OCI-M2 (cell line): Measurements from ENCODE around the gene ALOX5.
"Not testable (repeated sequence)": the region's sequence is repeated elsewhere in the genome, so short reads cannot be mapped to it uniquely, and the experiment has no call there.

ENCODE experiments used
- DNase-seq: peaks from one replicate; lab custom pipeline; 2025; ENCODE audit not compliant: unreplicated experiment; lab: John Stamatoyannopoulos, UW

The ALOX5 gene

GRCh38 chr10:45403151-45403550, 29.1 kb downstream of the ALOX5 start:
- DNase-seq, result no peak

- DNase-seq, result no peak
These were observed 30.2 kb downstream of the ALOX5 start for GRCh38 chr10:45404087-45404769.

- DNase-seq, result no peak
These were observed 30.7 kb downstream of the ALOX5 start for GRCh38 chr10:45404770-45405120.

- no peak for DNase-seq
These were observed 33.5 kb downstream of the ALOX5 start for GRCh38 chr10:45407542-45407941.

- DNase-seq, result no peak
These were observed 34.7 kb downstream of the ALOX5 start for GRCh38 chr10:45408421-45409319.

- DNase-seq, result not testable (repeated sequence)
These were observed 35.3 kb downstream of the ALOX5 start for GRCh38 chr10:45409347-45409746.

GRCh38 chr10:45409782-45410181, 35.8 kb downstream of the ALOX5 start:
- DNase-seq, result no peak

GRCh38 chr10:45410489-45410806, 36.4 kb downstream of the ALOX5 start:
- DNase-seq, result no peak

GRCh38 chr10:45410807-45411606, 37.0 kb downstream of the ALOX5 start:
- no peak for DNase-seq

GRCh38 chr10:45411607-45411940, 37.6 kb downstream of the ALOX5 start:
- no peak for DNase-seq

GRCh38 chr10:45415062-45415461, 41.0 kb downstream of the ALOX5 start:
- DNase-seq, result not testable (repeated sequence)

- DNase-seq, result no peak
These were observed 42.6 kb downstream of the ALOX5 start for GRCh38 chr10:45416603-45417002.

- DNase-seq, result no peak
These were observed 43.7 kb downstream of the ALOX5 start for GRCh38 chr10:45417746-45418145.

- DNase-seq, result no peak
These were observed 44.4 kb downstream of the ALOX5 start for GRCh38 chr10:45418417-45418848.

- DNase-seq, result no peak
These were observed 45.0 kb downstream of the ALOX5 start for GRCh38 chr10:45418849-45419675.

- no peak for DNase-seq
These were observed 45.6 kb downstream of the ALOX5 start for GRCh38 chr10:45419676-45420025.

GRCh38 chr10:45420453-45421192, 46.6 kb downstream of the ALOX5 start:
- no peak for DNase-seq

GRCh38 chr10:45421221-45422097, 47.4 kb downstream of the ALOX5 start:
- DNase-seq, result no peak

- DNase-seq, result no peak
These were observed 48.3 kb downstream of the ALOX5 start for GRCh38 chr10:45422207-45422865.
